VCaP (cell line): ENCODE results near the gene TMEM212.
"Not testable (repeated sequence)": the region's sequence is repeated elsewhere in the genome, so short reads cannot be mapped to it uniquely, and the experiment has no call there.

Experiments used
- H3K27ac ChIP-seq: fragments of 450-650 bp; 2 replicates; pipeline ENCODE4 v1.5.1; 2017
- CTCF ChIP-seq: fragments of 450-650 bp; conservative IDR thresholded peaks from 2 replicates; pipeline ENCODE4 v1.5.1; 2017; ENCODE audit warnings: mild to moderate bottlenecking, moderate library complexity

The TMEM212 gene

GRCh38 chr3:171850960-171851659 is 8.0 kb downstream of the TMEM212 start:
- TF ChIP-seq CTCF: no peak
- H3K27ac ChIP-seq: no peak overlapping the region

GRCh38 chr3:171851660-171852058 is 8.5 kb downstream of the TMEM212 start:
- H3K27ac ChIP-seq: no peak overlapping the region
- TF ChIP-seq CTCF: no peak

GRCh38 chr3:171854649-171855305 is 11.6 kb downstream of the TMEM212 start:
- no peak for TF ChIP-seq CTCF
- H3K27ac ChIP-seq: no peak overlapping the region

GRCh38 chr3:171858770-171859169 is 15.6 kb downstream of the TMEM212 start:
- H3K27ac ChIP-seq: not testable (repeated sequence)

GRCh38 chr3:171860830-171861535 is 17.8 kb downstream of the TMEM212 start:
- H3K27ac ChIP-seq: peak overlapping the region; percentile 25; the same call in 1 of the 2 replicates
- TF ChIP-seq CTCF: no peak

- H3K27ac ChIP-seq: no peak overlapping the region
- no peak for TF ChIP-seq CTCF
These were observed 19.2 kb downstream of the TMEM212 start for GRCh38 chr3:171862392-171862791.

- TF ChIP-seq CTCF: no peak
- H3K27ac ChIP-seq: no peak overlapping the region
These were observed 19.9 kb downstream of the TMEM212 start for GRCh38 chr3:171862993-171863521.
